ENCODE results near the gene NTHL1.
A peak's percentile ranks its signal among the peaks of the same experiment; 100 is the strongest.

Gene NTHL1

DNA sequence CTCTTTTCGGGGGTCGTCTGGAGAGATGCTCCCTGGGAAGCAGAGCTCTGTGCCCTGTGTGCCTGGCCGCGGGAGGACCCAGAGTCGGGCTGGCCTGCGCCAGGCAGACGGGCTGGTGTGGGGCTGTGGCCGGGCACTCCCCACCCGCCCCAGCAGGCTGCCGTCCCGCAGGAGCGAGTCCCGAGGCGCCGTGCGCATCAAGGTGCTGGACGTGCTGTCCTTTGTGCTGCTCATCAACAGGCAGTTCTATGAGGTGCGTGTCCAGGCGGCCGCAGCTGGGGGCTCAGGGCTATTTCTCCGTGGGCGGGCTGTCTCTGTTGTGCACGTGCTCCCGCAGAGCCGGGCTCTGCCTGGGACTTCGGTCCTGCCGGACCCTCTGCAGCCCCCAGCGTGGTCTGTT, 15.2 kb upstream of the NTHL1 start:
- no peak for DNase-seq

DNA sequence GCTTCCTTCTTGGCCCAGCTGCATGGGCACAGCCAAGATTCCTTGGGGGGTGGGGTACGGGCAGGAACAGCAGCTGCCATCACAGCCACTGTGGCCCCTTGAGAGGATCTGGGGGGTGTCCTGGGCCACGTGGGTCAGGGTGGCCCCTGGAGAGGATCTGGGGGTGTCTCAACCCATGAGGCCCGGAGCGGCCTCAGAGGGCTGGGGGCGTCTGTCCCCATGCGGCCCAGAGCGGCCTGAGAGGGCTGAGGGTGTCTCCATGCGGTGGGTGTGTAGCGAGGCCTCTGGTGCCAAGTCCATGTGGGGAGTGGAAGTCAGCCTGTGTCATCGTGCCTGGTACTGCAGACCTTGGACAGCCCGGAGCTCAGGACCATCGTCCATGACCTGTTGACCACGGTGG, 13.9 kb upstream of the NTHL1 start:
- no peak for DNase-seq

DNA sequence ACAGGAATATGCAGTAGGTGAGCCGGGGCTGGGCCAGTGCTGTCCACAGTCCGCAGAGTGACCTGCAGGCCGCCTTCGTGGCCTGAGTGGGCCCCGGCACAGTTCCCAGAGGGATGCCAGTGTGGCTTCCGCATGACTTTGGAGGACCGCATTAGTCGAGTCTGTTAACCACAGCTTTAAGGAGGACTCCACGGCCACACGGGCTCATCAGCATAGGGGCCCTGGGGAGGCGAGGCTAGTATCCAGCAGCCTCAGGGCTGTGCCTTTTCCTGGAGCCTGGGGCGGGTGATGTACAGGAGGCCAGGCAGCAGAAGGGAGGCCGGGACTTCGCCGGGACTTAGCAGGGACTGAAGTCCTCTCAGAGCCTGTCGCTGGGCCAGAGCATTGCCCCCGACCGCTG, 13.4 kb upstream of the NTHL1 start:
- DNase-seq: no peak

DNA sequence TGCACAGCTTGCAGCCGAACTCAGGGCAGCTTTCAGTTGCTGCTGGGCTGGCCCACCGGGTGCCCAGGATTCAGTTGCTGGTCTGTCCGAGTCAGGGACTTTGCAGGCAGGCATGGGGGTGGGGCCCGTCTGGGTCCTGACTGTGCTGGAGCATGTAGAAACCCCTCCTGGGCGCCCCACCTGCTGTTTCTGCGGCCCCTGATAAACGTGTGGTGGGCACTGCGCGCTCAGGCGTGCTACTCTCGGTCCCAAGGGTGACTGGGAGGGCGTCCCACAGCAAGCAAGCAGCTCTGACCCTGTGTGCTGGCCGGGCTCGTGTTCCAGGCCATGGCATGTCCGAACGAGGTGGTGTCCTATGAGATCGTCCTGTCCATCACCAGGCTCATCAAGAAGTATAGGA, 12.7 kb upstream of the NTHL1 start:
- no peak for DNase-seq

DNA sequence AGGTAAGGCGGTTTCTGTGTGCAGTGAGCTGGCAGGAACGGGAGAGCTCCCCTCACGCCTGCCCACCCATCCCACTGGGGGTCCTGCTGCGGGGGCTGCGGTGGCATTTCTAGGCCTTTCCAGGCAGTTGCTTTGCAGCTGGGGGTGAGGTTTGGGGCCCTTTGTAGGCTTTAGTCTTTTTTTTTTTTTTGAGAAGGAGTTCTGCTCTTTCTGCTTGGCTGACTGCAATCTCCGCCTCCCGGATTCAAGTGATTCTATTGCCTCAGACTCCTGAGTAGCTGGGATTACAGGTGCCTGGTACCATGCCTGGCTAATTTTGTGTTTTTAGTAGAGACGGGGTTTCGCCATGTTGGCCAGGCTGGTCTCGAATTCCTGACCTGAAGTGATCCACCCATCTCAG, 11.2 kb upstream of the NTHL1 start:
- DNase-seq: no peak

DNA sequence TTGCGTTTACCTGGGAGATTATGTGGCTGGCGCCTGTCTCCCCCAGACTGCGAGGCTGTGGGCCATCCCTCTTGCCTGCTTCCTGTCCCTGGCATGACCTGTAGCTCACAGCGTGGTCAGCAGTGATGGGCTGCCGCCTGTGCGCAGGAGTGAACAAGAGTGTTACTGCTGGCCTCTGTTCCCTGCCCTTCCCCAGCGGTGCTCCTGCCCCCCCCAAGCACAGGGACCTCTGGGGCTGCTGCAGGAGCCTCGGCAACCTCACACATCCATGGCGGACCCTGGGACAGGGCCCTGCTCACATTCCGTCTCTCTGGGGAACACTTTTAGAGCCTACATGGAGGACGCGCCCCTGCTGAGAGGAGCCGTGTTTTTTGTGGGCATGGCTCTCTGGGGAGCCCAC, 10.8 kb upstream of the NTHL1 start:
- no peak for DNase-seq

DNA sequence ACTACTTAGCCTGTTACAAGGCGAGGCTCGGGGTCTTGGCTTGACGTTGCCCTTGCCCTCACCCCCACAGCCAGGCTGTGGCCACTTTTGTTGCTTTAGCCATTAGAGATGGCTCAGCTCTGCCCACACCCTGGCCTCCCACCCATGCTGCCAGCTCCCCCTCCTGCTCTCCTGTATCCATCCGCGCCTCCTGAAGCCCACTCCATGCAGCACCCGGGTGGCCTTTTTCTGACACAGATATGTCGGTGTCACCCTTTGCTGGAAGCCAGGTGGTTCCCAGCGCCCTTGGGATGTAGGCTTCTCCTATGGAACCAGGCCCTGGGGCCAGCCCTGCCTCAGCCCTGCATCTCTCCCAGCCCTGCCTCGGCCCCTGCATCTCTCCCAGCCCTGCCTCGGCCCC, 9.8 kb upstream of the NTHL1 start:
- no peak for DNase-seq

DNA sequence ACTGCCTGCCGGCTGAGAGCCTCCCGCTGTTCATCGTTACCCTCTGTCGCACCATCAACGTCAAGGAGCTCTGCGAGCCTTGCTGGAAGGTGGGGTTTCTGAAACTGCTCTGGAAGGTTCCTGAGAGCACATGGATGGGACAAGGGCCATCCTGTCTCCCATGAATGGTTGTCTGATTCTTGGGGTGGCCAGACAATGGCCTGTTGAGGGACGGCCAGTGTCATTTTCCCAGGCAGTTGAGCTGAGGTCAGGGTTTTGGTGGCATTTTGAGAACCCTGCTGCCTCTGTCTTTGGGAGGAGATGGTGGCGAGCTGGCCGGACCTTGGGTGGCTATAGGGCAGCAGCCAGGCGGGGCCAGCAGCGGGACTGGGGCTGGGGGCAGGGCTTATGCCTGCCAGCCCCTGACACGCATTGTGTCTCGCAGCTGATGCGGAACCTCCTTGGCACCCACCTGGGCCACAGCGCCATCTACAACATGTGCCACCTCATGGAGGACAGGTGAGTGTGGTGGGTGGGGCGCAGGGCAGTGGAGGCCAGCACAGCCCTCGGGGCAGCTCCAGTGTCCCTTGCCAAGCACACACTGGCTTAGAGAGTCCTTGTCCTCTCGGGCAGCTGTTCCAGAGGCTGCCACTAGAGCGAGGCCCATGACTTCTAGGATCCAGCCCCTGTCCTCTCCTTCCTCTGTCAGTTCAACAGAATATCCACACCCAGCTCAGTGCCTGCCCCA, 9.2 kb upstream of the NTHL1 start:
- DNase-seq: peak; percentile 23 to 37

DNA sequence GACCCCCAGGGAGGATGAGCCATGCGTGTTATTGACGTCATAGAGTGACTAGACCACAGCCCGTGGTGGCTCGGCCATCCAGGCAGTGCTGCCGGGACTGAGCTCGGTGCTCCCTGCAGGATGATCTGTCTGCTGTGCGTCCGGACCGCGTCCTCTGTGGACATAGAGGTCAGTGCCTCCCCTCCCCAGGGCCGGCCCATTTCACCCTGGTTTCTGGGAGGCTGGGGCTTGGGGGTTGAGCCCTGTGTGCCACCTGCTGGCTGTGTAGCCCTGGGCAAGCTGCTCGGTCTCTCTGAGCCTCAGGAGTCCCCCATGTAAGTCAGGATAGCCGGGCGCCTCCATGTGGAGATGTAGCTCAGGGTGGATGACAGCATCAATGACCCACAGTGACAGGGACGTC, 8.4 kb upstream of the NTHL1 start:
- no peak for DNase-seq

DNA sequence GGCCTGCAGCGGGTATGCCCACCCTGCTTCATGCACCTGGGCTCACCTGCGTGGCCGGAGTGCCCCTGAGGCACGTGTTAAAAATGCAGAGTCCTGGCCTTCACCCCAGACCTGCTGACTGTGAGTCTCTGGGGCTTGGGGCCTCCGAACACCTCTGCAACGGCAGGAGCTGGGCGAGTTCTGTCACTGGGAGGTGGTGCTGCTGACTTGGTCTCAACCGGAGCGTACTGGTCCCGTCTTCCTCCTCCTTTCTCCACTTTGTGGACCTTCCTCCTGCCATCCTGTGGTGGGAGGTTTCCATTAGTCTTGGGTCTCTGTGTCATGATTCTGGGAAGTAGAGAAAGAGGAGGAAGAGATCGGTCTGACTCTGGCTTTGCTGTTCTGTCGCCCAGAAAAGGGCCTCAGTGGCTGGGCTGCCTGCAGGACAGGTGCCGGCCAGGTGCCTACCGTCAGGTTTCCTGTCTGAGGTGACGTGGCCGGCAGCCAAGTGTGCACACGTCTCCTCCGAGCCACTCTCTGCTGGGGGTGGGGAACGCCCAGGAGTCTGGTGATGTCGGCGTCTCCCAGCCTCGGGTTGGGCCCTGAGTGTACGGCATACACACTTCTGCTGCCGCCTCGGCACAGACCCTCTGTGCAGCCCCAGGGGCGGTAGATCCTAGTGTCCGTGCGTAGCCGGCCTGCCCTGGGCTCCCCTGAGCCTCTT, 7.1 kb upstream of the NTHL1 start:
- no peak for DNase-seq

DNA sequence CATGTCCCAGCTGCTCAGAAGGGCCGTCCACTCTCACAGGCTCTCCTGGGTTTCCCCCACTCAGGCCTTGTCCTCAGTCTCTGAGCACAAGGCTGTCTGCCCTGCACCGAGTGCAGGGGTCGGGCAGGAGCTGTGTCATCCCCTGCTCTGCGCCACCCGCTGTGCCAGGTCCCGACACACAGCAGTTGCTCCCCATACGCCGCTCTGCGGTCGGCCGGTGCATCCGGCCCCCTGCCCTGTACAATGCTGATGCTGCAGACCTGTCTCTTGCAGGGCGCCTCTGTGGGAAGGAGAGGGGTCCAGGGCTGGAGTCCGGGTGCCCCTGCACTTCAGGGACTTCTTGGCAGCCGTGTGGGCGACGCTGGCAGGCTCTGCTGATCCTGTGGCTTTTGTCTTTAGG, 6.3 kb upstream of the NTHL1 start:
- no peak for DNase-seq

DNA sequence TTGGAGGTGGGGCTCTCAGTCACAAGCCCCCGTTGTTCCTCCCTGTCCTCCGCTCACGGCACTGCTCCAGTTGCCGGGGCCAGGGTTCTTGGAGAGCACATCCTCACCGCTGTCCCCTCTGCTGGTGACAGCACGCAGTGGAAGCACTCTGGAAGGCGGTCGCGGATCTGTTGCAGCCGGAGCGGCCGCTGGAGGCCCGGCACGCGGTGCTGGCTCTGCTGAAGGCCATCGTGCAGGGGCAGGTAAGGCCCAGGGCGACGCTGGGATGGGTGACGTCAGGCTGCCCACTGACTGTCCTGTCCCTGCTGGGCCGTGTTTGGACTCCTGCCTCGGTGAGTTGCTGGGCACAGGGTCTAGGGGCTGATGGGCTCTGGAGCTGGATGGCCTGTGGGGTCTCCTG, 5.6 kb upstream of the NTHL1 start:
- DNase-seq: no peak

DNA sequence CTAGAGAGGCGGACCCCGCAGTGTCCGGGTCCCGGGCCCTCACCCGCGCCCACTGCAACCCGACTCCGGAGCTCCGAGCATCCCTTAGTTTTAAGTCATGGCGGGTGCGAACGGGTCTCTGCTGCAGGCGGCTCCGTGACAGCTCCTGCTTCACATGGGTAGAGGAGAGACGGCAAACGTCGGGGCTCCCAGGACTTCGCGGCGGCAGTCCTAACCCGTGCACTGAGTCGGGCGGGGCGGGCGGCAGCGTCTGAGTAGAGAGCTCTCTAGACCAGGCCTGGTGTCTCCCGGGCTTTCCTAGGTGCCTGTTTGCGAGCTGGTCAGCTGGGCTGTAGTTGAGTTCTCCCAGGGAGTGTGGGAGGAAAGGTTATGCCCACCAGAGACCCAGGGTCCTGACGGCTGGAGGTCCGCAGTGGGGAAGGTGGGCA, 496 bp upstream of the NTHL1 start:
- no peak for DNase-seq

DNA sequence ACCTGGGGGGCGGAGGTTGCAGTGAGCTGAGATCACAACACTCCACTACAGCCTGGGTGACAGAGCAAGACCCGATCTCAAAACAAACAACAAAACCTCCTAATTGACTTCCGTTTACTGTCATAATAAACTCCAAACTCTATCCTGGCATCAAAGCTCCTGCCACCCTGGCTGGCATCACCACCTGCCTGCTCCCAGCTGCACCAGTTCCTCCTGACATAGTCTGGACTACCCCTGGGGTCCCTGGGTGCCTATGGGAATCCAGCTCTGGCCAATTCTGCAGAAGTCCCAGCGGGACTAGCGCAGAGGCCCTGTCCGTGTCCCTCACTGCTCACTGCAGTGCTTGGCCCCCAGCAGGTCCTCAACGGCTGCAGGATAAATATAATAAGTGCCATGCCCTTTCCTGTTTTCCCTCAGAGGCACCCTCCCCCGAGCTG, 723 bp downstream of the NTHL1 start:
- no peak for DNase-seq

DNA sequence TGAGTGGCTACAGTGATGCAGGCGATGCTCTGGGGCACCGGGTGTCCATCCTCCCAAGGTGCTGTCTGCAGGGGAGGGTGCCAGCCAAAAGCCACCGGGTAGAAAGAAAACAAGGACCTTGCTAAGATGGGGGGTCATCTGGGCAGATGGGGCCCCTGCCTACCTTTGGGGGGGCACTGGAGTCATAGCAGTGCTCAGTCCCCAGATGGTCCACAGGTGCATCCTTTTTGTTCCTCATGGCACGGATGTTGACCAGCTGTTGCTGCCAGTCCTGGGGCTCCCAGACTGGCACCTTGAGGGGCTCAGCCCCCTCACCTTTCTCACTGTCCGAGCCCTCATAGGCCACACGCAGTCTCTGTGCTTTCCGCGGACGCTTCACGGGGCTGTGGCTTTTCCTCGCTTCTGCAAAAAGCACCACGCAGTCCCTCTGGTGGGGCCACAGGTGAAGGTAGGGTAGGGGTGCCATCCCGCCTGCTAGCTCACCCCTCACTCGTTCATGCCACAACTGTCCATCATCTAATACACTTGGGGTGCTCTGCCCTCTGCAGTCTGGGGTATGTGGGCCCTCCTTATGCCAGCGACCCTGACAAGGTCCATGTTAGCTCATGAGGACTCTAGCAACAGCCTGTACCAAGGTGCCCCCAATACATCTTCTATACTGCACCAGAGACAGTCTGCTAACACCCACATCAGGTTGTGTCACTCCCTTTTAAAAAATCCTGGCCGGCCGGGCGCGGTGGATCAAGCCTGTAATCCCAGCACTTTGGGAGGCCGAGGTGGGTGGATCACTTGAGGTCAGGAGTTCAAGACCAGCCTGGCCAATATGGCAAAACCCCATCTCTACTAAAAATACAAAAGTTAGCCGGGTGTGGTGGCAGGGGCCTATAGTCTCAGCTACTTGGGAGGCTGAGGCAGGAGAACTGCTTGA, 1.4 kb downstream of the NTHL1 start:
- no peak for DNase-seq

DNA sequence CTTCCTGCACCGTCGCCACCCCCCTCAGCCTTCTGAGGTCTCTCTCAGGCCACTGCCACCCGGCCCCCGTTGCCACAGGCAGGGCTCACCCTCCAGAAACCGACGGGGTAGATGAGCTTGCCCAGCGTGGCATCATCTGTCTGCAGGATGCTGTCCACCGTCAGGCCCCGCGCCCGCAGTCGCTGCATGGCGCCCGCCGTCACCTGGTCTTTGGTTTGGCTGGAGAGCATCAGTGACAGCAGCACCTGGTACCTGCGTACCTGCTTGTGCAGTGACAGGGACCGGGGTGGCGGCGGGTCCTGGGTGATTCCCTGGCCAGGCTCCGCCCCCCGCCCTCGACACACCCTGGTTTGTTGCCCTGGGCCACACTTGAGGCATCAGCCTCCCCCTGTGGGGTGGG, 3.1 kb downstream of the NTHL1 start:
- DNase-seq: no peak

DNA sequence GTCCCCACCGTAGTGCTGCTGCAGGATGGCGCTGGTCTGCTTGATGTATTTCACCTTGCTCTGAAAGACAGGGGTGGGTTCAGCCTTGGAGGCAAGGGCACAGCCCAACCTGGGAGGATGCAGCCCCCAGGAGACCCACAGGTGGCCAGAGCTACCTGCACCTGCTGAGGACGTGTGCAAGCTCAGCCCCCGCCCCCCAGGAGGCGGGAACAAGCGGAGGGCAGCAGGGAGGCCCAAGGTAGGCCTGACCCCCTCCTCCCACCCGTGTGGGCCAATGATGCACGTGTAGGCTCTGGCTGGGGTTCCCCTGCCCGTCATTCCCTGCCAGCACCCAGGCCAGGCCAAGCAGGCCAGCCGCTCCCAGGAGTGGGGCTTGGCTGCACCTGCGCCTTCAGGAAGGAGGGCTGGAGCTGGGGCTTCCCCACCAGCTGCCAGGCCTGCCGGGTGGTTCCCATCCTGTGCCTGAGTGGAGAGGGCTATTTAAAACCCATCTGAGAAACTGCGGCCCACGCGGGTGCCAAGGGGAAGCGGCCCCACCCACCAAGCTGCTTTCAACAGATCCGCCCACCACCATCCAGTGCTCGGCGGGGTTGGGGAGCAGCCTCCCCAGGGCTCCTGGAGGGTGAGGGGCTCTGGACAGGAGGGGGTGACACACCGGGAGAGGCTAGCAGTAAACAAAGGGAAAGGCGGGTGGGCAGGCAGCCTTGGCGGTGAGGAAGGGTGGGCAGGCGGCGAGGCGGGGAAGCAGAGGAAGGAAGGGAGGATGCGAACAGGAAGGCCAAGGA, 3.8 kb downstream of the NTHL1 start:
- DNase-seq: peak in 1 of 2 donors; percentile 5

DNA sequence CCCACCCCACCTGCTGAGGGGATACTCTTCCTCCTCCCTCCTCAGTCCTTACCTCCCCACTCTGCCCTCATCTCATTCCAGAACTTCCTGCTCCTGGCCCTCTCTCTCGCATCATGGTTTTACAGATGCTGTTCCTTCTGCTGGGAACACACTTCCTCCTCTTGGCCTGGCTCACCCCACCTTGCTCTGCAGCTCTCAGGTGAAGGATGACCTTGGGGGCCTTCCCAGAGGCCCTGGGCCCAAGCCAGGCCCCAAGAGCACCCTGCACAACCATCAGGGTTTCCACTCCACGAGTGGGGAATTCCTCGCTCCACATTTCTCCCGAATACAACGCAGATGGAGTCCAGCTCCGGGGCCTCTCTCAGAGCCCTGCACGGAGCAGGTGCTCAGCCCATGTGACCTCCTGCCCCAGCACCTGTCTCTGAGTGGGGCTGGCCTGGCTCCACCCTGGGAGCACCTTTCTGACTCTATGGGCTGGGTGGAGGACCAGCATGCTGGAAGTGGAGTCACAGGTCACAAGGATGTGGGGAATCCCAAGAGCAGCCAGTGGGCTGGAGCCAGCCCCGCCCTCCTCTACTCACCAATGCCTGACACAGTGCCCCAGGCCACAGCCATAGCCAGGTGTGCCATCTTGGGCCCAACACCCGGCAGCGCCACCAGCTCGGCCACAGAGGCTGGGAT, 4.5 kb downstream of the NTHL1 start:
- no peak for DNase-seq

DNA sequence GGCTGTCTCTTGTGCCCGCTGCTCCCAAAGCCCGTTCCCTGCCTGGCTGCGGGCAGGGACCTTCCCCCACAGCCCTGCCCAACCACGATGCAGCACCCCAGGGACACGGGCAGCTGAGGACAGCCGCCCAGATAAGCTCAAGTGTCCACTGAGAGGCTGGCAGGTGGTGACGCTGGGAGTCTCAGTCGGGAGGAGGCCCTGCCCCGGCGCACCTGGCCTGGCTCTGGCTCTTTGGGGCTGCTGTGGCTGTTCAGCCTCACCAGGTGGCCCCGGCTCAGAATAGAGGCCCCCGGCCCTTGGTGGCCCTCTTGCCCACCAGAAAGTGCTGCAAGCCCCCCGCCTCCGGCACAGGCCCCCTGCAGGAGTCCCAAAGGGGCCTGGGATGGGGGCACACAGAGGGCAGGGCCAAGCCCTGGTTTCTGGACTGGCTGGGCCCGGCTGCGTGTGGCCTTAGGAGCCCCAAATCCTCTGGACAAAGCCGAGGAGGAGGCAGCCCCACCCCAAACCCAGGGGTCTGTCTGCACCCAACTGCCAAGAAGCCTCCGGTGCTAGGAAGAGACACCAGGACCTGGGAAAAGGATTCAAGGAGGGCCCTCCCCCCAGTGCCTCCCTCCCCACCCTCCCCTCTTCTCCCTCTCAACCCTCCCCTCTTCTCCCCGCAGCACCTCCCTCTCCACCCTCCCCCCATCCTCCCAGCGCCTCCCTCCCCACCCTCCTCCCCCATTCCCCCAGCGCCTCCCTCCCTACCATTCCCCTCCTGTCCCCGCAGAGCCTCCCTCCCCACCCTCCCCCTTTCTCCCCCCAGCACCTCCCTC, 5.3 kb downstream of the NTHL1 start:
- DNase-seq: no peak

DNA sequence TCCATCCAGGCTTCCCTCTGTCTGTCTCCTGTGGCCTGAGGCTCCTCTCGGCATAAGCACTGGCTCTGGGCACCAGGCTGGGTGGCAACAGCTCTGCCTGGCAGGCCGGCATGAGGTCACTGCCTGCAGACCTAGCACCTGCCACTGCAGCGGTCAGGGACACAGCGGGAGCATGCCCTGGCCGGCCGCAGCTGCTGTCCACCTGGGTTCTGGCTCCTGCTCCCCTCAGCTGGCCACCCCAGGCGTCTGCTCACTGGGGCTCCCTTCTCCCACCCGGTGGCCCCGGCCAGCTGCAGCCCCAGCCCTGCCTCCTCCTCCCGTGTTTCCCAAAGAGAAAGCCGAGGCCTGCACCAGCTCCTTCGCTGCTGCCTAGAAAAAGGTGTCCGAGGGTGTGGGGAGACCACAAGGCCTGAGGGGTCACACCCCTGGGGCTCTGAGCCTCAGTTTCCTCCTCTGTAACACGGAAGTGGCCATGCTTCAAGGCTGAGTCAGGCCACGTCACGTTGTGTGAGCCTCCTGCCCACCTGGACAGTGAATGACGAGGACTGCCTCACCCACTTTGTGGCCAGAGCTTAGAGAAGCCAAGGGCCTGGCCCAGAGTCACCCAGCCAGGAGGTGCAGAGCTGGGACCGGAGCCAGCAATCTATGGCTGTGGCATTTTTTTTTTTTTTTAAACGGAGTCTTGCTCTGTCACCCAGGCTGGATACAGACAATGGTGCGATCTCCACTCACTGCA, 6.7 kb downstream of the NTHL1 start:
- no peak for DNase-seq
